Neural cell (in vitro differentiated cells): ENCODE results near the gene RIPPLY3. TPM values are rescaled to one million over a fixed set of nuclear protein-coding genes. Genes with fewer than 3 reads are reported as not detected.

Source experiments
- H2AFZ ChIP-seq: fragments of 200-600, 300-800 bp; sonication (generic), shearing (Covaris generic); 2 replicates; pipeline ENCODE4 v1.6.0; 2014; ENCODE audit warnings: low read depth, mild to moderate bottlenecking, antibody characterized with exemption, low read length, moderate library complexity
- H3F3A ChIP-seq: fragments of 200-600 bp; shearing (Covaris generic); 2 replicates; pipeline ENCODE4 v1.6.1; 2016; ENCODE audit warnings: mild to moderate bottlenecking, moderate library complexity, mixed read lengths, antibody characterized with exemption, low read length; ENCODE audit not compliant: insufficient read depth, poor library complexity, severe bottlenecking
- H3K27ac ChIP-seq: fragments of 200-600, 300-800 bp; sonication (generic), shearing (Covaris generic); 2 replicates; pipeline ENCODE4 v1.5.1; 2014; ENCODE audit warnings: mild to moderate bottlenecking, low read length, moderate library complexity
- H3K27me3 ChIP-seq: fragments of 300-800, 200-600 bp; sonication (generic), shearing (Covaris generic); 2 replicates; pipeline ENCODE4 v1.6.0; 2014; ENCODE audit warnings: mild to moderate bottlenecking, low read depth, low read length, moderate library complexity; ENCODE audit not compliant: insufficient read depth
- H3K36me3 ChIP-seq: fragments of 300-800, 200-600 bp; sonication (generic), shearing (Covaris generic); 2 replicates; pipeline ENCODE4 v1.5.1; 2014; ENCODE audit warnings: mild to moderate bottlenecking, antibody characterized with exemption, low read length, moderate library complexity; ENCODE audit not compliant: insufficient read depth
- H3K4me2 ChIP-seq: fragments of 300-800, 200-600 bp; sonication (generic), shearing (Covaris generic); 2 replicates; pipeline ENCODE4 v1.6.0; 2014; ENCODE audit warnings: mild to moderate bottlenecking, low read length
- H3K4me3 ChIP-seq: fragments of 300-800, 200-600 bp; sonication (generic), shearing (Covaris generic); 2 replicates; pipeline ENCODE4 v1.5.1; 2014; ENCODE audit warnings: mild to moderate bottlenecking, low read length, moderate library complexity
- H3K79me2 ChIP-seq: fragments of 200-600 bp; shearing (Covaris generic); replicated peaks from 2 replicates; pipeline ENCODE4 v1.6.0; 2014; ENCODE audit warnings: mild to moderate bottlenecking, low read length, moderate library complexity; ENCODE audit not compliant: insufficient read depth
- H3K9ac ChIP-seq: fragments of 300-800, 200-600 bp; sonication (generic), shearing (Covaris generic); 2 replicates; pipeline ENCODE4 v1.6.1; 2016; ENCODE audit warnings: mild to moderate bottlenecking, low read length, mixed read lengths
- H3K9me2 ChIP-seq: fragments of 200-600 bp; shearing (Covaris generic); 2 replicates; pipeline ENCODE4 v1.6.1; 2016; ENCODE audit warnings: mild to moderate bottlenecking, low read length, mixed read lengths; ENCODE audit not compliant: insufficient read depth
- H3K9me3 ChIP-seq: fragments of 200-600, 300-800 bp; sonication (generic), shearing (Covaris generic); 2 replicates; pipeline ENCODE4 v1.6.1; 2016; ENCODE audit warnings: mild to moderate bottlenecking, mixed run types, low read length, moderate library complexity, mixed read lengths
- H4K20me1 ChIP-seq: fragments of 200-600 bp; shearing (Covaris generic); 2 replicates; pipeline ENCODE4 v1.6.1; 2016; ENCODE audit warnings: mild to moderate bottlenecking, mixed run types; ENCODE audit not compliant: insufficient read depth
- CTCF ChIP-seq: fragments of 450-650 bp; IDR thresholded peaks from 2 replicates; pipeline ENCODE4 v1.5.1; 2014; ENCODE audit warnings: antibody characterized with exemption, mild to moderate bottlenecking, moderate library complexity; ENCODE audit not compliant: poor library complexity, severe bottlenecking
- EP300 ChIP-seq: fragments of 450-650 bp; conservative IDR thresholded peaks from 2 replicates; pipeline ENCODE4 v1.6.1; 2014; ENCODE audit warnings: antibody characterized with exemption, mild to moderate bottlenecking, moderate library complexity; ENCODE audit not compliant: poor library complexity, severe bottlenecking
- EZH2 ChIP-seq: fragments of 200-600, 300-800 bp; shearing (Covaris generic), sonication (generic); IDR thresholded peaks from 2 replicates; pipeline ENCODE4 v1.6.1; 2014; ENCODE audit warnings: antibody characterized with exemption, low read length, borderline replicate concordance, mild to moderate bottlenecking; ENCODE audit not compliant: insufficient read depth, poor library complexity, severe bottlenecking
- MXI1 ChIP-seq: fragments of 450-650 bp; conservative IDR thresholded peaks from 2 replicates; pipeline ENCODE4 v1.6.1; 2014; ENCODE audit warnings: antibody characterized with exemption, mild to moderate bottlenecking; ENCODE audit not compliant: poor library complexity, severe bottlenecking
- POLR2AphosphoS5 ChIP-seq: IDR thresholded peaks from 2 replicates; pipeline ENCODE4 v1.6.1; 2012
- RAD21 ChIP-seq: fragments of 450-650 bp; conservative IDR thresholded peaks from 2 replicates; pipeline ENCODE4 v1.6.1; 2014; ENCODE audit warnings: antibody characterized with exemption, mild to moderate bottlenecking, moderate library complexity
- REST ChIP-seq: IDR thresholded peaks from 2 replicates; pipeline ENCODE4 v1.6.1; 2012; ENCODE audit warnings: borderline replicate concordance
- SMC3 ChIP-seq: fragments of 450-650 bp; conservative IDR thresholded peaks from 2 replicates; pipeline ENCODE4 v1.6.1; 2014; ENCODE audit warnings: antibody characterized with exemption, mild to moderate bottlenecking, moderate library complexity; ENCODE audit not compliant: poor library complexity
- TAF1 ChIP-seq: IDR thresholded peaks from 2 replicates; pipeline ENCODE4 v1.6.1; 2012; ENCODE audit warnings: low read depth
- polyA plus RNA-seq: library from polyadenylated mRNA; depleted of rRNA; stranded (reverse); fragments of >200 nt; gene quantifications from 2 replicates; pipeline ENCODE4 v1.2.3, GENCODE V29; 2014

RIPPLY3 gene
- polyA plus RNA-seq, 1 donor from 2014 or later, result 0.24 TPM

- Histone ChIP-seq H3K4me3 (no peak overlapping the region), H4K20me1 (no peaks in the 10 kb centered on the region), H2AFZ (no peak overlapping the region), H3K36me3 (no peaks in the 10 kb centered on the region), H3K27me3 (peaks cover 15% of the 10 kb centered on the region), H3K9me3 (no peaks in the 10 kb centered on the region), H3K9me2 (no peaks in the 10 kb centered on the region), H3K27ac (no peak overlapping the region), H3K79me2 (no peaks in the 10 kb centered on the region), H3K4me2 (no peak overlapping the region), H3K9ac (no peak overlapping the region), H3F3A (no peaks in the 10 kb centered on the region)
- TF ChIP-seq EZH2, result no peak
- TF ChIP-seq MXI1, result no peak
- TF ChIP-seq TAF1, result no peak
- TF ChIP-seq SMC3, result no peak
- no peak for TF ChIP-seq CTCF
- no peak for TF ChIP-seq REST
- no peak for TF ChIP-seq POLR2AphosphoS5
- no peak for TF ChIP-seq RAD21
- no peak for TF ChIP-seq EP300
These were observed 25.5 kb upstream of the RIPPLY3 start for GRCh38 chr21:36981049-36981391.

GRCh38 chr21:36981977-36982700, 24.4 kb upstream of the RIPPLY3 start:
- Histone ChIP-seq H3F3A (no peaks in the 10 kb centered on the region), H3K36me3 (no peaks in the 10 kb centered on the region), H3K27me3 (peaks cover 15% of the 10 kb centered on the region), H2AFZ (no peak overlapping the region), H3K9me2 (no peaks in the 10 kb centered on the region), H3K4me2 (no peak overlapping the region), H3K27ac (no peak overlapping the region), H4K20me1 (no peaks in the 10 kb centered on the region), H3K79me2 (no peaks in the 10 kb centered on the region), H3K9ac (no peak overlapping the region), H3K4me3 (no peak overlapping the region), H3K9me3 (no peaks in the 10 kb centered on the region)
- TF ChIP-seq EP300, result no peak
- no peak for TF ChIP-seq SMC3
- TF ChIP-seq REST, result no peak
- no peak for TF ChIP-seq EZH2
